HG02943 (cell line): Measurements from ENCODE around the gene P4HA2.

Experiments used
- ATAC-seq: cut with Tn5 transposase; IDR thresholded peaks from one replicate; pipeline ENCODE4 v1.9.1; 2021; ENCODE audit warnings: mild to moderate bottlenecking, low read depth, moderate library complexity; ENCODE audit not compliant: unreplicated experiment

P4HA2 gene

DNA sequence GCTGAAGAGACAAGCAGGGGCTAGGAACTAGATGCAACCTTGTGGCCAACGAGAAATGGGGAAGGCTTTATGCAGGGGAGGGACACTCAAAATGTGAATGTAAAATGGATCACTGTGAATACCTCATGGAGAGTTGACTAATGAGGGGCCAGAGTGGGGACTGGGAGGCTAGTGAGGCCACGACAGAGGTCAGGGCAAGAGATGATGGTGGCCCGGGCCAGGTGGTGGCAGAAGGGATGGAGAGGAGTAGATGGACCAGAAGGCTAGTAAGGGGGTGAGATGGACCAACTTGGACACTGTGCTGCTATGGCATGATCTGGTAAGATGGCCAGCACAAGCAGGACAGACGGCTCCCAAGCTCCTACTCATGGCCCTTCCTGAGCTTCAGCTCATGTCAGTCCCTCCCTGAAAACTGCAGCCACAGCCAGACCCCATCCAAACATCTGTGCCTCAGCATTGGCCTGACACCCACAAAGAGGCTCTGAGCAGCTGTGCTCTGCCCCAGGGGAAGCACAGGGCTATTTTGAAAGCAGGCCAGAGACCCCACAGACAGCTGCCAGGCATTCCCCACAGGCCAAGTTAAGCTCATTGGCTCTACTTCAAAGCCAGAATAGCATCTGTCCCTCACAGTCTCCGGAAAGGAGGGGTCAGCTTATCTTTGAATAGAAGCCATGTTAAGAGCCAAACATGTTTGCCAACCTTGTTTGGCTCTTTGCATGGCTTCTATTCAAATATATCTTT is 22.1 kb downstream of the P4HA2 start:
- ATAC-seq: no peak

DNA sequence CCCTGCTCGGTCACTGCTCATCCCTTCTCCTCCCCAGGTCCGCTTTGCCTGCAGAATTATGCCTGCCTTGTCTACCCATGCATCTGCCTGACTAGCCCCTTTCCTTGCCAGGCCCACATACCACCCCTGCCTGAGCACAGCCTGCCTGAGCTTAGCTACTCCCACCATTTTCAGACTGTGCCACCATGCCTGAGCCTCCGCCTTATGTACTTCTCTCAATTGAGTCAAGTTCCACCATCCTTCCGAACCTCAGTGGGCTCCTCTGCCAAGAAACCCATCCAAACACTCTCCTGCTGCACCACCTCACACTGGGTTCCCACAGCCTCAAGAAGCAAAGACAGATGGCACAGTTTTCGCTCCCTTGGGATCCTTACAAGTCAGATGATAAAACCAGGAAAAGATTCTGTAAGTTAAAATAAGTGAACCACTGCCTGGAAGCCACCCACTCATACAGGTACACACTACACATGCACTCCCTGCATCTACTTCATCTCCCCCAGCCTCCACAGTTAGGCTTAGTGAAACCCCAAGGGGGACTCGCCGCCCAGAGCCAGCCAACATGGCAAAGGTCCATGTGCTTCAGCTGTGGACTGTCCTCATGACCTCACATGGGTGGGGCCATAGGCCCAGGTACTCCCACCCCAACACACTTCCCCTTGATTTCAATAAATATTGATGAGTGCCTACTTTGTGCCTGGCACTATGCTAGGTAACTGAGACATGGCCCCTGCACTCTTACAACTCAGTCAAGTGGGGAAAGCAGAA is 23.1 kb downstream of the P4HA2 start:
- ATAC-seq: no peak

DNA sequence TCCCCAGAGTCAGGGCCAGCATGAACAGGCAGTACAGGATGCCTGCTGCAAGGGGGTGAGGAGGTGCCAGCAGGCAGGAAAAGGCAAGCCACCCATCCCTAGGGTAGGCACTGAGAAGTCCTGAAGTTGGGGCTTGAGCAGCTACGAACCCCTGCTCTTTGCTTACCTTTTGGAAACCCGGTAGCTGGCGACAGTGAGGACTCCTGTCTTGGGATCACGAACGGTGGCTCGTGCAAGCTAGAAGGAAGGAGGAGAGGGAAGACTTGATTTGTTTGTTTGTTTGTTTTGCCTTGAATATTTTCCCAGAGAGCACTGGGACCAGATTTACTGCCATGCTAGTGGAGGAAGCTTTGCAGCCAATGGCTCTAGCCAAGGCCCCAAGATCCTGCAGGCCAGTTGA is 23.7 kb downstream of the P4HA2 start:
- ATAC-seq: no peak

DNA sequence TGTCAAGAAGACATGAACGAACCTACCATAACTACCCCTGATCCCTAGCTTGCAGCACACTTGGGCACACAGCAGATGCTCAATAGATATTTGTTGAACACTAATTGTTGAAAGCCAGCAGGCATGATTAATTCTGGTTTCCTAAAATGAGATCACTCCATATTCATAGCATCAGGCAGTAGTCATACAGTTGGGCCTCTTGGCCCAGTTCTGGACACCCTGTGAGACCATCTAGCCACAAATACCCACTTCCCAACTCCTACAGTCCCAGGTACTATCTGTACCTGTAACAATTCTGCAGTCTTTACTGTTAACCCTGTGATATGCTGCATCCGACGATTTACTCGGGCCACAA is 24.2 kb downstream of the P4HA2 start:
- ATAC-seq: no peak

DNA sequence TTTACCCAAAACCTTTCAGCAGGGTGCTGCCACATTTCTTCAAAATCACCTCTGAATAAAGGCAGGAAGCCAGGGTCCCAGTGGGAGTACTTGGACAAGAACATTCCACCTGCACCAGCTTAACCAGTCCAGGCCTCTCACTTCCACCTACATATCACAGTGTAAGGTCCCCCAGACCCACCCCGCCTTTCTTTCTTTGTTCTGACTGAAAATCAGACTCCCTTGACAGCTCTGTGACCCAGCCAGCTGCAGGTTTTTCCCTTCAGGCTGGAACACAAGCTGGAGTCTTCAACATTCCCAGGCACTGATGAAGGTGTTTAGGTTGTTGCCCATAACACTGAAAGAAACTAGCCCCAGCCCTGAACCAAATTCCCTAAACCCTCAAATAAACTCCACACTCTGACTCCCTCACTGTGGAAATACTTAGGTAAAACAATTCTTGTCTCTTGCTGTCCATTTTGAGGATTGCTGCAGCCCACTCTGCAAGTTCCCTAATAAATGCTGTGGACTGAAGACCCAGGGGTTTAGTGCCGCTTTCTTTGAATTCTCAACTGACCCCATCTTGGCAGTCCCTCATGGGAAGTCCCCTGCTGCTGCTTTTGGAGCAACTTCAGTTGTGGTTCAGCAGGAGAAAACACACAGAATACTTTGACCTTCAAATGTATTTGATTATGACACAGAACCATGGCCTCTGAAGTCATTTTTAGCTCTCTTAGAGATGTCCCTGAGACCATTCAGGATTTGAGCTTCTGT is 24.8 kb downstream of the P4HA2 start:
- no peak for ATAC-seq

DNA sequence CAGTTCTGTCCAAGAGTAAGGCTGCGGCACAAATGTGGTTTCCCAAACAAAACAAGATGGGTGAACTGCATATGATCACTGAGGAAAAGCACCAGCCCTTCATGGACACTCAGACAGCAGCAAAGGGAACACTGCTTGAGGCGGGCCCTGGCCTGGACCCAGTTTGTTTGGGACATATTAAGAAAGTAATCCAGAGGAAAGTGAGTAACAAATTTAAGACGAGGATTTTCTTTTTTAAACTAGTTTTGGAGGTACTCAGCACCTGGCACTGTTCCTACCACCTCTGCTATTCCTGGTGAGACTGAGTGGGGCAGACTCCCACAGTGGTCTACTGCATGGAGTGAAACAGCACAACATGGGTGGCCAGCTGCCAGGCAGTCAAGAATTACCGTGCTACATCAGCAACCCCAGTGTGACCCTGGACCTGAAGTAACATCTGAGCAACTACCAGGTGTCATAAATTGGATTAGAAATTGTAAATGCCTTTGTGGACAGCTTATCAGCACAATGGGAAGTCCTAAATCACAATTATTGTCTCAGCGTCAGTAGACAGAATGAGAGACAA is 28.5 kb downstream of the P4HA2 start:
- ATAC-seq: no peak

DNA sequence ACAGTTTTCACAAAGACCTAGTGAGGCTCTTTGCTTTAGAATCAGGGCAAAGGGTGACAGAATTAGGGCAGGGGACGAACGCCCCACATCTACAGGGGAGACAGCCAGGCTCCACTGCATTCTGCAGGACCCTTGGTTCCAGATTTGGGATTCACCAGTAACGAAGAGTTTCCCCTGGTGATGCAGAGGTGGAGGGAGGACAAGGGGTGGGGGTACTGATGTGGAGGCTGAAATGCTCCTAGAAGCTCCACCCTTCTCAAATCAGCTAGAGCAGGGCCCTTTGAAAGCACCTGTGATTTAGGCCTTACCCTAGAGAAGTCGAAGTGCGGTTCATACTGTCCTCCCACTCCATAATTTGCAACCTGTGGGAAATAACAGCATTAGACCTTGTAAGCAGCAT is 29.1 kb downstream of the P4HA2 start:
- no peak for ATAC-seq

DNA sequence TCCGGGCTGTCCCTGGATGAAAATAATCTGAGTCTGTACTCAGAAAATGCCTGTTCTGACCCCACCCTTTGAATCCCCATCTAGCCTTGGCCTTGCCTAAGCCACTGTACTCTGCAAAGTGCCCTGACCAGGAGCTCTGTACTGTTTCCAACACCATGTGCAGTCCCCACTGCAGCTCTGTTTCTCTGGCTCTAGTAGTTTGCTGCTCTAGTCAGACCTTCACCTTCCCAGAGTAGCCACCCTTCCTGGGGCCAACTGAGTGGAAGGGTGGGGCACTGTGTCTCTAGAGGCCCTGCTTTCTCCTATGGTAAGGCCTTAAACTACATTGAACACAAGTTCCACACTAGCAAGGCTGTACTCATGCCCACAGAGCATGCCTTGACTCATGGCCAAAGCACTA is 31.9 kb downstream of the P4HA2 start:
- no peak for ATAC-seq

DNA sequence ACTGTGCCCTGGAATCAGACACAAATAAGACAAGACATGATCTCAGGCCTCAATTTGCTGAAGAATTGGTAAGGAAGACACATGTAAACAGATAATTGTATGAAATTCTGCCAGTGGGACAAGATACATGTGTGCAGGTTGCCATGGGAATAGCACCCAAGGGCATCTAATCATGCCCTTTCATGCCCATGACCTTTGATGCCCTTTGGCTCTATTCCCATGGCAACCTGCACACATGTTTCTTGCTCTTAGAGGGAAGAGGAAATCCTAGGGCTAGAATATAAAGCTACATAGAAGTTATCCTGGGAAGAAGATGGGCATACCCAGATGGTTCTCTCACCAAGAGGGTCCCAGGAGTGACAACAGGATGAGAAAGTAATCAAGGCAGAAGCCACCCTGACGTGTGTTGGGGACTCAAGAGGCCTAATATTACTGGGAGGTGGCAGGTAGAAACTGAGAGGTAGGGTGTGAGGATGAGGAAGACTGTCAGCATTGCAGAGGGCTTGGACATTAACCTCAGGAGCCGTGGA is 34.4 kb downstream of the P4HA2 start:
- no peak for ATAC-seq

DNA sequence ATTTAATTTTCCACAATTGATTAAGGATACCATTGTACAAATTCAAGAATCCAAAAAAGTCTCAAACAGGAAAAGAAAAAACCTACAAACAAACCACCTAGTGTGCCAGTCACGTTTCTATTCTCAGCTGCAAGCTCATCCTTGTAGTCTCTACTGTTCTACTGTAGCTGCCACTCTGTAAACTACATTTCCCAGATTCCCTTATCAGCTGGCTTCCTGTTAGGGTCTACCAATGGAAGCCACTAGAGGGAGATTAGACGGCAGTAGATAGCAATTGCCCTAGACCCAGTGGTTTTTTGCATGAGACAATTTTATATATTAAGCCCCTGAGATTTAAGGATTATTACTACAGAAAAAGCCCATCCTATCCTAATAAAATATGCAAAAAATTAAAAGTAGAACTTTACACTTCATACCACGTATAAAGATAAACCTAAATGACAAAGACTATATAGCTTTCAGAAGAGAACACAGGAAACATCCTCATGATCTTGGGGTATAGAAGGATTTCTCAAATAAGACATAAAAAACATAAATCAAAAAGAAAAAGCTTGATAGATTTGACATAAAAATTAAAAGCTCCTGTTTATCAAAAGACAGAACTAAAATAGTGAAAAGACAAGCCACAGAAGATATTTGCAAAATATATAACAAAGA is 37.4 kb downstream of the P4HA2 start:
- no peak for ATAC-seq

DNA sequence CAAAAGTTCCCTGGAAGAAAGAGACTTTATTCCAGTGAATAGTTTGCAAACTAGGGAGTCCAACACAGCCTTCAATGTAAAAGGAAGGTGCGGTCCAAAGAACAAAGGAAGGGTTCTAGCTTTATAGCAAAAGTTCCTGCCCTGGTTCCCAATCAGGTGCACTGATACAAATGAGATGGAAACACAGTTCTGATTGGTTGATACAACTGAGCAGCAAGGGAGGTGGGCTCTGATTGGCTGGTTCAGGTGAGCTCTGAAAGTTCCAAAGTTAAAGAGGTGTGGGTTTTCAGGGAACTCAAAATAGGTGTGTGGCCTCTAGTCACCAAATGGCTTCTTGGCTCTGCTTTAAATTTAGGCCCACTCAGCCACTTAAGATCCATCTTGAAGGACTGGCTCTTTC is 43.1 kb downstream of the P4HA2 start:
- no peak for ATAC-seq

DNA sequence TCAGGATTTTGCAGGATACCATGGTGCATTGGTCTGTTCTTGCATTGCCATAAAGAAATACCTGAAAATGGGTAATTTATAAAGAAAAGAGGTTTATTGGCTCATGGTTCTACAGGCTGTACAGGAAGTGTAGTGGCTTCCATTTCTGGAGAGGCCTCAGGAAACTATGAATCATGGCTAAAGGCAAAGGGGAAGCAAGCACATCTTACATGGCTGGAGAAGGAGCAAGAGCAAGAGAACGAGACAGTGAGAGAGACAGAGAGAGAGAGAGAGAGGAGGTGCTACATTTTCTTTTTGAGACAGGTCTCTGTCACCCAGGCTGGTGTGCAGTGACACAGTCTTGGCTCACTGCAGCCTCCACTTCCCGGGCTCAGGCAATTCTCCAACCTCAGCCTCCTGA is 43.9 kb downstream of the P4HA2 start:
- ATAC-seq: no peak

DNA sequence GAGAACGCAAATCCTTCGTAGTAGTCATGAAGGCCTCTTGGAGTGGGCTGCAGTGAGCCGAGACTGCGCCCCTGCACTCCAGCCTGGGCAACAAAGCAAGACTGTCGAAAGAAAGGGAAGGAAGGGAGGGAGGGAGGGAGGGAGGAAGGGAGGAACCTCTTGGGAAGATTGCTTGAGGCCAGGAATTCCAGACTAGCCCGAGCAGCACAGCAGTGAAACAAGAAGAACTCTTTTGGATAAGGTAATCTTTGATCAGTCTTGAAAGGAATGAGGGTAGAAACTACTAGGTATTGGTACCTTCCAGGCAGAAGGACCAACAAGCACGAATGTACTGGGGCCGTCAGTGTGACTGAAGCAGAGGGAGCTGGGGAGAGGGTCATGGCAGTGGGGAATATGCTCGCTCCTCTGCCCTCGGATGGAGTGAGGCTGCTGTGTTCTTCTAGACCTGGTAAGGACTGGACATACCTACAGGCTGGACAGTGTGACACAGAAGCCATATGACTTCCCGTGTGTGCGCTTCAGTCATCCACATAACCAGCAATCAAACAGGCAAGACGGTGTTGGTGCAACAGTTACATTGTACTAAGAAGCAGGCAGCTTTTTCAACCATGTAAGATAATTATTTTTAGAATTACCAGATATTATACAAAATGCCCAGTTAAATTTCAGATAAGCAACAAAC is 45.2 kb downstream of the P4HA2 start:
- ATAC-seq: no peak

DNA sequence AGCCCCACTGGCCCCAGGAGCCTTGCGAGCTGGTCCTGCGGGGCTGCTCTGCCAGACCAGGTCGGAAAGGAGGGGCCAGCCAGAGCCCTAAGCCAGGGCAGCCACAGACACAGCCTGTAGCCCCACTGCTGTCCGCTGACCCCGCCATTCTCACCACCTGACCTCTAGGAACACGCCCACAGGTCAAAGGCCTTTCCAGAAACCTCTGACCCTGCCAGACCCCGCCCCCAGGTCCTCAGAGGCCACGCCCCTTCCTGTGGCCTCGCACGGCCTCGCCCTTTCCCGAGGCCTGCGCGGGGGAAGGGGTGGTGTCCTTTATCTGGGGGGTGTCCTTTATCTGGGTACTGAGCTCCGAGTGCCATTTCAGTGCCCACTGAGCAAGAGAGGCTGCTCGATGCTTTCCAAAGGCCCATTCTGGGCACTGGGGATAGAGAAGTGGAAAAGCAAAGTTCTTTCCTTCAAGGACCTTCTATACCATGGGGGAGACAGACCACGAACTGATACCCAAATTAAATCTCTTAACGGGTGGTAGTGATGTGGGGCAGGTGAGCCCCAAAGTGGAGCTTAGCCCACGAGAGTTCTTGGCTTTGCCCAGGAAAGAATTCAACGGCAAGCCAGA is 46.5 kb downstream of the P4HA2 start:
- no peak for ATAC-seq

DNA sequence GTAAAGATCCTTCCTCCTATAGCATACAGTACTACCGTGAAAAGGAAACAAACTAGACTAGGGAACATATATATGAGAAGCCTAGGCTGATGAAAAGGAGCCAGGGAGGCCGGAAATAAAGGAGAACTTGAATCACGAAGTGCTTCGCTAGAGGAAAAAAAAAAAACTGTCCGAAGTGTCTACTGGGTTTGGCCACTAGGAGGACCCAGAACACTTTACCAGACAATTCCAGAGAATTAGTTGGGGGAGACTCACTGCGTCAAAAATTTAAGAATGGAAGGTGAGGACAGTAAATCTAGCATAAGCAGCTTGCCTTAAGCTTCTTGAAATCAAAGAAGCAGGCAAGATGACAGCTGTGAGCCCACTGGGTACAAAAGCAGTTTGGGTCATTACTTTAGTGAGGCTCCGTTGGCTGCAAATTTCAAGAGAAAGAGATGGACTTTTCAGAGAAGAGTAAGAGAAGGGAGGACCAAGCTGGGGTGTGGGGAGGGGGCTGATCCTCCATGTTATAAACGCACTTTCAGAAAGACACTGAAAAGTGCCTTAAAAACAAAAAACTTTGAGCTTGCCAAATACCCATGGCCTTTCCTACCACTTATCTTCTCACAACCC is 47.4 kb downstream of the P4HA2 start:
- ATAC-seq: no peak

DNA sequence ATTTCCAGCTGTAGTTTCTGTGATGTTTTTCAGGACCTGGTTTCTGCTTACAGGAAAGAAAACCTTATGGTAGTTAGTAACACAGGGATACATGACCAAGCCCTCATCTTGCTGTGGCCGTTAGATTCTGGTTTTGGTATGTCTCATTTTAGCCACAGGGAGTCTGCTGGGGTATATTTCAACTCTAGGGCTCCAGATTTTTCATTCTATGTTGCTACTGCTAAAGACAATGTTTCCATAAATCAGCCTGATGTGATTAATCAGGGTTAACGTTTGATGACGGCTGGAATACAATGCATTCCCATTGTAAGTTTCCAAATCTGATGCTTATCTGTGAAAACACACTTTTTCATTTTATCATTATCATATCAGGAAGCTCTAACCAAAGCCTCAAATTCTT is 48.2 kb downstream of the P4HA2 start:
- no peak for ATAC-seq

DNA sequence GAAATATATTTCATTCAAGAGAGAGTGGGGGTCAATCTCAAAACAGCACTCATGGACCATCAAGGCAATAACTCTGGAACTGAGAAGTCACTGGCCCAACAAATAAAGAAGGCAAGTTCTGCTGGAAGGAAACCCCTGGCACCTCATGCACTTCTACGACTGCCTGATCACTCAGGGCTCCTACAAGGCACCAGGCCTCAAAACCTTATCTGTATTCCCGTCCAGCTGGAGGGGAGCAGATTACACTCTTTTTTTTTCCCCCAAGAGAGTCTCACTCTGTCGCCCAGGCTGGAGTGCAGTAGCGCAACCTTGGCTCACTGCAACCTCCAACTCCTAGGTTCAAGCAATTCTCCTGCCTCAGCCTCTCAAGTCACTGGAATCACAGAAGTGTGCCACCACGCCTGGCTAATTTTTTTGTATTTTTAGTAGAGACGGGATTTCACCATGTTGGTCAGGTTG is 49.9 kb downstream of the P4HA2 start:
- ATAC-seq: no peak

DNA sequence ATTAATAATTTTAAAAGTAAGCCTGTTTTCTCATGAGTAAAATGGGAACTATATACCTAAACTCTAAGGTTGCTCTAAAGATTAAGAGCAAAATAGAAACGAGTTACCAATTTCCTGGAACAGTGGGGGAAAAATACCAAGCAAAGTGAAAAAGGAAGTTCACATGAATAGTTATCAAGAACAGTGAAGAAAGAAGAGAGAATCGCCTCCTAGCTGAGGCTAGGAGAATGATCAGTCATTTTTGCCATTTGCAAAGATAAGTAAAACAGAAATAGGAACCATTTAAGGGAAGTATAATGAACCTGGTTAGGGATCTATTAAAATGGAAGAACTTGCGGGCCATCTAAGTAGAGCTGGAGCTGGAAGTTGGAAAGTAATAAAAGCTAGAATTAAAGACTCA is 50.7 kb downstream of the P4HA2 start:
- ATAC-seq: no peak

DNA sequence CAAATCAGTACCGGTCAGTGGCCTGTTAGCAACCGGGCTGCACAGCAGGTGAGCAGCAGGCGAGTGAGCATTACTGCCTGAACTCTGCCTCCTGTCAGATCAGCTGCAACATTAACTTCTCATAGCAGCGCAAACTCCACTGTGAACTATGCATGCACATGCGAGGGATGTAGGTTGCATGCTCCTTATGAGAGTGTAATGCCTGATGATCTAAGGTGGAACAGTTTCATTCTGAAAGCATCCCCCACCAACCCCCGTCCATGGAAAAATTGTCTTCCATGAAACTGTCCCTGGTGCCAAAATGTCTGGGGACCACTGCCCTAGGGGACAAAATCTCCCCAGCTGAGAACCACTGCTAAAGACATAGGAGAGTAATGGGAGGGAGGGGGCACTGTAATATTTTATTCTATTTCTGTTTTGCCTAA is 51.1 kb downstream of the P4HA2 start:
- no peak for ATAC-seq
